CD8-positive, alpha-beta memory T cell (primary cell): ENCODE measurements around the gene AGFG2. TPM values are rescaled to one million over a fixed set of nuclear protein-coding genes. Genes with fewer than 3 reads are reported as not detected.

Experiments
- CTCF ChIA-PET: fragments of 350-600 bp; sonication (Branson Sonifier 250); formaldehyde crosslinking; loops from one replicate; lab custom pipeline; 2021; ENCODE audit warnings: antibody characterized with exemption; lab: Charles Lee
- POLR2A ChIA-PET: fragments of 350-600 bp; sonication (Branson Sonifier 250); formaldehyde crosslinking; loops from one replicate; lab custom pipeline; 2021; ENCODE audit warnings: antibody characterized with exemption; lab: Charles Lee
- DNase-seq, 5 donors: peaks; one replicate each; pipeline versions ENCODE4 v3.0.0 to v3.0.0-alpha.2; 2020 to 2022; ENCODE audit warnings: mixed read lengths in 1 of 5
- H3K27ac ChIP-seq: one replicate; pipeline ENCODE4 v1.7.0; 2013; ENCODE audit warnings: low read depth, mild to moderate bottlenecking, low read length, moderate library complexity
- H3K27me3 ChIP-seq: 2 replicates; pipeline ENCODE4 v1.7.0; 2013; ENCODE audit warnings: low read length, mild to moderate bottlenecking; ENCODE audit not compliant: insufficient read depth, poor library complexity, severe bottlenecking
- H3K36me3 ChIP-seq: 2 replicates; pipeline ENCODE4 v1.7.0; 2013; ENCODE audit warnings: mild to moderate bottlenecking, low read length, moderate library complexity; ENCODE audit not compliant: insufficient read depth
- H3K4me1 ChIP-seq: 2 replicates; pipeline ENCODE4 v1.7.0; 2013; ENCODE audit warnings: mild to moderate bottlenecking, low read length, moderate library complexity; ENCODE audit not compliant: insufficient read depth
- H3K4me3 ChIP-seq: 2 replicates; pipeline ENCODE4 v1.7.0; 2013; ENCODE audit warnings: mild to moderate bottlenecking, low read length
- H3K9me3 ChIP-seq: 2 replicates; pipeline ENCODE4 v1.7.0; 2013; ENCODE audit warnings: mild to moderate bottlenecking, low read length
- H3K27ac Mint-ChIP-seq, 8 donors: one replicate each; pipeline ENCODE4 v1.8.0; 2020 to 2021; ENCODE audit warnings: mixed read lengths in 8 of 8, mild to moderate bottlenecking in 6 of 8, inconsistent platforms in 3 of 8, moderate library complexity in 3 of 8
- H3K27me3 Mint-ChIP-seq, 2 donors: one replicate each; pipeline ENCODE4 v1.8.0; 2020 to 2021; ENCODE audit warnings: mixed read lengths in 2 of 2, mild to moderate bottlenecking in 1 of 2, moderate library complexity in 1 of 2
- H3K36me3 Mint-ChIP-seq, 3 donors: one replicate each; pipeline ENCODE4 v1.8.0; 2020 to 2021; ENCODE audit warnings: mixed read lengths in 3 of 3, inconsistent platforms in 1 of 3, mild to moderate bottlenecking in 1 of 3
- H3K4me1 Mint-ChIP-seq, 3 donors: one replicate each; pipeline ENCODE4 v1.8.0; 2020 to 2021; ENCODE audit warnings: mixed read lengths in 3 of 3, inconsistent platforms in 1 of 3, mild to moderate bottlenecking in 1 of 3
- H3K4me3 Mint-ChIP-seq, 7 donors: one replicate each; pipeline ENCODE4 v1.8.0; 2020 to 2021; ENCODE audit warnings: mixed read lengths in 7 of 7, mild to moderate bottlenecking in 6 of 7, moderate library complexity in 4 of 7, inconsistent platforms in 2 of 7
- H3K9me3 Mint-ChIP-seq, 5 donors: one replicate each; pipeline ENCODE4 v1.8.0; 2020 to 2022; ENCODE audit warnings: mixed read lengths in 5 of 5, mild to moderate bottlenecking in 3 of 5, moderate library complexity in 2 of 5, inconsistent platforms in 1 of 5
- polyA plus RNA-seq: library from polyadenylated mRNA; unstranded; fragments of 300-500 nt; fragmentation: Illumina TruSeq; gene quantifications from one replicate; pipeline ENCODE4 v1.2.3, GENCODE V29; 2021
- total RNA-seq, 2 experiments: library from RNA; stranded (reverse); gene quantifications; one replicate each; pipeline ENCODE4 v1.2.3, GENCODE V29; 2021

AGFG2 gene
- total and polyA plus RNA-seq, 3 experiments from 2014 or later = 36.2 to 63.1 (median 60.5) TPM

- peak overlapping the region; percentile 64 to 99 (median 88) for H3K27ac Mint-ChIP-seq
- H3K4me1 ChIP-seq = peaks cover 46% of the 10 kb centered on the region
These were observed 30.2 kb downstream of the AGFG2 start for GRCh38 chr7:100568896-100569844.

GRCh38 chr7:100570954-100571828, 32.2 kb downstream of the AGFG2 start:
- Histone ChIP-seq H3K27ac (no peak overlapping the region), H3K4me1 (peaks cover 45% of the 10 kb centered on the region), H3K9me3 (no peaks in the 10 kb centered on the region), H3K27me3 (no peaks in the 10 kb centered on the region), H3K4me3 (no peak overlapping the region), H3K36me3 (peaks cover 12% of the 10 kb centered on the region)
- Mint-ChIP-seq H3K9me3 (no peaks in the 10 kb centered on the region), H3K27ac (peak overlapping the region in 3 of 8 donors; percentile 33 to 88 (median 59)), H3K27me3 (no peaks in the 10 kb centered on the region), H3K36me3 (peaks cover 0 to 39% (median 2%) of the 10 kb centered on the region in 3 donors), H3K4me3 (peak overlapping the region in 3 of 7 donors; percentile 44 to 62 (median 48)), H3K4me1 (peaks cover 26 to 48% (median 30%) of the 10 kb centered on the region in 3 donors)
- ChIA-PET CTCF (interaction anchor here (0.6 to 1.8 kb wide), 8 partner anchors 8 to 120 kb away, joined by 3 to 14 read pairs (median 4); no protein-coding TSS in a partner anchor), POLR2A (interaction anchor here (0.6 to 3.3 kb wide), 6 partner anchors 13 to 451 kb away, joined by 3 to 42 read pairs (median 4); partner anchors contain the start of genes AGFG2, FBXO24 and LRCH4)
- no peak for DNase-seq

More at GRCh38 chr7:100568896-100569844, 30.2 kb downstream of the AGFG2 start:
- peak overlapping the region; percentile 7 to 91 (median 63) for H3K4me3 Mint-ChIP-seq
- H3K4me1 Mint-ChIP-seq = peaks cover 27 to 50% (median 30%) of the 10 kb centered on the region in 3 donors
- CTCF ChIA-PET = interaction anchor here (0.7 to 1.5 kb wide), 7 partner anchors 9 to 116 kb away, joined by 3 to 12 read pairs (median 4); partner anchors contain the start of gene FBXO24
- H3K36me3 Mint-ChIP-seq = peaks cover 0 to 25% (median 2%) of the 10 kb centered on the region in 3 donors
- Histone ChIP-seq H3K4me3 (peak overlapping the region; percentile 50), H3K9me3 (no peaks in the 10 kb centered on the region), H3K27me3 (no peaks in the 10 kb centered on the region), H3K27ac (no peak overlapping the region), H3K36me3 (no peaks in the 10 kb centered on the region)
- POLR2A ChIA-PET = interaction anchor here (0.6 to 1.3 kb wide), 5 partner anchors 15 to 109 kb away, joined by 3 to 8 read pairs (median 7); partner anchors contain the start of genes FBXO24 and LRCH4
- H3K27me3 Mint-ChIP-seq = peaks cover 0 to 1% of the 10 kb centered on the region in 2 donors
- peak; percentile 39 to 71 (median 47) for DNase-seq
- no peaks in the 10 kb centered on the region for H3K9me3 Mint-ChIP-seq

GRCh38 chr7:100571829-100572116, 32.8 kb downstream of the AGFG2 start:
- DNase-seq = no peak
- peaks cover 23 to 48% (median 30%) of the 10 kb centered on the region in 3 donors for H3K4me1 Mint-ChIP-seq
- POLR2A ChIA-PET = interaction anchor here (3.3 kb wide), 1 partner anchor 12 kb away, joined by 42 read pairs; the partner anchor contains the start of genes FBXO24 and LRCH4

GRCh38 chr7:100572281-100572948, 33.4 kb downstream of the AGFG2 start:
- Mint-ChIP-seq H3K9me3 (no peaks in the 10 kb centered on the region), H3K27me3 (no peaks in the 10 kb centered on the region), H3K4me3 (peak overlapping the region in 1 of 7 donors; percentile 9), H3K36me3 (peaks cover 0 to 44% (median 2%) of the 10 kb centered on the region in 3 donors), H3K27ac (peak overlapping the region in 6 of 8 donors; percentile 25 to 89 (median 55)), H3K4me1 (peaks cover 23 to 45% (median 30%) of the 10 kb centered on the region in 3 donors)
- Histone ChIP-seq H3K9me3 (no peaks in the 10 kb centered on the region), H3K4me3 (no peak overlapping the region), H3K27me3 (no peaks in the 10 kb centered on the region), H3K36me3 (peaks cover 24% of the 10 kb centered on the region), H3K27ac (no peak overlapping the region), H3K4me1 (peaks cover 44% of the 10 kb centered on the region)
- CTCF ChIA-PET = interaction anchor here (1.5 kb wide), 1 partner anchor 9 kb away, joined by 4 read pairs; no protein-coding TSS in a partner anchor
- DNase-seq = no peak
- POLR2A ChIA-PET = interaction anchor here (0.9 to 3.3 kb wide), 2 partner anchors 8 to 12 kb away, joined by 3 to 42 read pairs; partner anchors contain the start of genes FBXO24 and LRCH4

More at GRCh38 chr7:100571829-100572116, 32.8 kb downstream of the AGFG2 start:
- Mint-ChIP-seq H3K27ac (peak overlapping the region in 7 of 8 donors; percentile 25 to 75 (median 50)), H3K4me3 (peak overlapping the region in 2 of 7 donors; percentile 18 to 45), H3K27me3 (no peaks in the 10 kb centered on the region), H3K9me3 (no peaks in the 10 kb centered on the region), H3K36me3 (peaks cover 0 to 41% (median 2%) of the 10 kb centered on the region in 3 donors)
- CTCF ChIA-PET = interaction anchor here (0.6 to 1.8 kb wide), 6 partner anchors 12 to 119 kb away, joined by 3 to 14 read pairs (median 4); no protein-coding TSS in a partner anchor
- Histone ChIP-seq H3K4me1 (peaks cover 45% of the 10 kb centered on the region), H3K36me3 (peaks cover 18% of the 10 kb centered on the region), H3K27ac (no peak overlapping the region), H3K9me3 (no peaks in the 10 kb centered on the region), H3K27me3 (no peaks in the 10 kb centered on the region), H3K4me3 (no peak overlapping the region)

GRCh38 chr7:100572949-100573675, 34.1 kb downstream of the AGFG2 start:
- Histone ChIP-seq H3K36me3 (peaks cover 31% of the 10 kb centered on the region), H3K27ac (no peak overlapping the region), H3K4me3 (no peak overlapping the region), H3K4me1 (peaks cover 37% of the 10 kb centered on the region), H3K27me3 (no peaks in the 10 kb centered on the region), H3K9me3 (no peaks in the 10 kb centered on the region)
- POLR2A ChIA-PET = interaction anchor here (0.9 to 3.3 kb wide), 2 partner anchors 9 to 11 kb away, joined by 3 to 42 read pairs; partner anchors contain the start of genes FBXO24 and LRCH4
- Mint-ChIP-seq H3K9me3 (no peaks in the 10 kb centered on the region), H3K27me3 (no peaks in the 10 kb centered on the region), H3K4me3 (no peak overlapping the region), H3K27ac (no peak overlapping the region), H3K4me1 (peaks cover 20 to 39% (median 30%) of the 10 kb centered on the region in 3 donors), H3K36me3 (peaks cover 0 to 51% (median 2%) of the 10 kb centered on the region in 3 donors)
- CTCF ChIA-PET = interaction anchor here (1.5 kb wide), 1 partner anchor 9 kb away, joined by 4 read pairs; no protein-coding TSS in a partner anchor
- no peak for DNase-seq

GRCh38 chr7:100573691-100574361, 34.8 kb downstream of the AGFG2 start, which contains the start of gene SAP25:
Gene SAP25 (minus strand): TSS chr7:100573900. CDS start chr7:100573742, 158 bp downstream.
- Mint-ChIP-seq H3K36me3 (peaks cover 0 to 57% (median 2%) of the 10 kb centered on the region in 3 donors), H3K9me3 (no peaks in the 10 kb centered on the region), H3K4me1 (peaks cover 15 to 32% (median 26%) of the 10 kb centered on the region in 3 donors), H3K27me3 (no peaks in the 10 kb centered on the region), H3K4me3 (no peak within 1 kb of the TSS), H3K27ac (no peak within 1 kb of the TSS)
- no peak for DNase-seq
- ChIA-PET CTCF (interaction anchor here (1.0 kb wide), 2 partner anchors 10 to 14 kb away, joined by 3 to 5 read pairs; no protein-coding TSS in a partner anchor), POLR2A (interaction anchor here (0.6 kb wide), 1 partner anchor 104 kb away, joined by 3 read pairs; no protein-coding TSS in a partner anchor)
- Histone ChIP-seq H3K27ac (no peak within 1 kb of the TSS), H3K27me3 (no peaks in the 10 kb centered on the region), H3K4me3 (no peak within 1 kb of the TSS), H3K9me3 (no peaks in the 10 kb centered on the region), H3K36me3 (peaks cover 38% of the 10 kb centered on the region), H3K4me1 (peaks cover 30% of the 10 kb centered on the region)
